NOMO-1 treated with DMSO at 0.1 percent for 48 hours (cell line): ENCODE results near the gene PDE6G.

Experiments
- DNase-seq: peaks from one replicate; lab custom pipeline; 2025; ENCODE audit not compliant: unreplicated experiment; lab: John Stamatoyannopoulos, UW

The PDE6G gene

DNA sequence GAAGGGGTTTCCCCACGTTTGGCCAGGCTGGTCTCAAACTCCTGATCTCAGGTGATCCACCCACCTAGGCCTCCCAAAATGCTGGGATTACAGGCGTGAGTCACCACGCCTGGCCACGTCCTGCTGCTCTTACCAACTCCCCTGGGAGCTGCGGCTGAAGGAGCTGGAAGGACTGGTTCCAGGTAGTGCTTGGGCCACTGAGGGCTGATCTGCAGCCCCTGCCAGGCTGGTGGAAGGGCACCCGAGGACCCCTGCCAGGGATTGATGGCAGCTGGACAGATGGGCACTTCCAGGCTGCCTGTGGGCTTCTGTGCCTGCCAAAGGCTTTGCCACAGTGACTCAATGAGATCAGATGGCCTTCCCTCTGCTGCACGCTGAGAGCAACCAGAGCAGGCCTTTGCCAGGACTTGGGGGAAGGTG is 7.7 kb upstream of the PDE6G start:
- no peak for DNase-seq

DNA sequence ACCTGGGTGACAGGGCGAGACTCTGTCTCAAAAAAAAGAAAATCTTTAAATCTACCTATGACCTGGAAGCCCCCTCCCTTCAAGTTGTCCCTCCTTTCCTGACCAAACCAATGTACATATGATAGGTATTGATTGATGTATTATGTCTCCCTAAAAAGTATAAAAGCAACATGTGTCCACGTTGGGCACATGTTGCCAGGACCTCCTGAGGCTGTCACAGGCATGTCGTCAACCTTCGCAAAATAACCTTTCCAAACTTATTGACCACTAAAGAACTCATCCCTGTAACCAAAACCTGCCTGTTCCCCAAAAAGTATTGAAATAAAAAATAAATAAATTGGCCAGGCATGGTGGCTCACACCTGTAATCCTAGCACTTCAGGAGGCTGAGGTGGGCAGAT is 5.7 kb upstream of the PDE6G start:
- no peak for DNase-seq

DNA sequence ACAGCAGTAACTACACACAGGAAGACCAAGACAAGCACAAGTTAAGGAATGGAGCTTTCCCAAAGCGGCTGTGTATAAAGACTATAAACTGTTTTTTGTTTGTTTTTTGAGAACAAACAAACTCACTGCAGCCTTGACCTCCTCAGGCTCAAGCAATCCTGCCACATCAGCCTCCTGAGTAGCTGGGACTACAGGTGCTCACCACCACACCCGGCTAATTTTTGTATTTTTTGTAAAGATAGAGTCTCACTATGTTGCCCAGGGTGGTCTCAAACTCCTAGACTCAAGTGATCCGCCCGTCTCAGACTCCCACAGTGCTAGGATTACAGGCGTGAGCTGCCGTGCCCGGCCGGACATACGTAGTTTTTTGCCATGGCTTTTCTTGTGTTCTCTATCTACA is 4.1 kb upstream of the PDE6G start:
- DNase-seq, result no peak

DNA sequence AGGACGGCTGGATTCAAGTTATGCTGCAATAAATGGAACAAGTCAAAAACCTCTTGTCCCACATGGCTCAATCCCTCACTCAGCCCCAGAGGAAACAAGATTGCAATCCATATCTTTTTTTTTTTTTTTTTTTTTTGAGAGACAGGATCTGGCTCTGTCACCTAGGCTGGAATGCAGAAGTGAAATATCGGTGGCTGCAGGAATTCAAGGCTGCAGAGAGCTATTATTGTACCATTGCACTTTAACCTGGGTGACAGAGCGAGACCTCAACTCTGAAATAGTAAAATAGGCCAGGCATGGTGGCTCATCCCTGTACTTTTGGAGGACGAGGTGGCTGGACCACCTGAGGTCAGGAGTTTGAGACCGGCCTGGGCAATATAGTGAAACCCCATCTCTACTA is 2.7 kb upstream of the PDE6G start:
- no peak for DNase-seq

DNA sequence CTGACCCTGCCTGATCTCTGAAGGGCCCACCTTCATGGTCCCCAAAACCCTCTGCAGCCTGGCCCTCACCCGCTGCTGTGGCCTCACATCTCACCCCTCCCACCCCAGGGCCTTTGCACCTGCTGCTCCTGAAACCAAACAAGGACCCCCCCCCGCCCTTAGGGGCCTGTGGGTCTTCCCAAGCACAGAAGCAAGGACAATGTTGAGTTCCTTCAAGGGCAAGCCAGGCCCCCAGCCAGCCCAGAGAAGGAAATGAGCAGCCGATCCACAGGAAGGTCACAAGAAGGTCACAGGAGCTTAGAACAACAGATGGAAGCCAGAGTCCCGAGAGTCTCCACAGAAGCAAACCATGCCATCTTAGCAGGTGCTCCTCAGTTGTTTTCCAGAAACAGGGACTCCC is 493 bp upstream of the PDE6G start:
- no peak for DNase-seq

DNA sequence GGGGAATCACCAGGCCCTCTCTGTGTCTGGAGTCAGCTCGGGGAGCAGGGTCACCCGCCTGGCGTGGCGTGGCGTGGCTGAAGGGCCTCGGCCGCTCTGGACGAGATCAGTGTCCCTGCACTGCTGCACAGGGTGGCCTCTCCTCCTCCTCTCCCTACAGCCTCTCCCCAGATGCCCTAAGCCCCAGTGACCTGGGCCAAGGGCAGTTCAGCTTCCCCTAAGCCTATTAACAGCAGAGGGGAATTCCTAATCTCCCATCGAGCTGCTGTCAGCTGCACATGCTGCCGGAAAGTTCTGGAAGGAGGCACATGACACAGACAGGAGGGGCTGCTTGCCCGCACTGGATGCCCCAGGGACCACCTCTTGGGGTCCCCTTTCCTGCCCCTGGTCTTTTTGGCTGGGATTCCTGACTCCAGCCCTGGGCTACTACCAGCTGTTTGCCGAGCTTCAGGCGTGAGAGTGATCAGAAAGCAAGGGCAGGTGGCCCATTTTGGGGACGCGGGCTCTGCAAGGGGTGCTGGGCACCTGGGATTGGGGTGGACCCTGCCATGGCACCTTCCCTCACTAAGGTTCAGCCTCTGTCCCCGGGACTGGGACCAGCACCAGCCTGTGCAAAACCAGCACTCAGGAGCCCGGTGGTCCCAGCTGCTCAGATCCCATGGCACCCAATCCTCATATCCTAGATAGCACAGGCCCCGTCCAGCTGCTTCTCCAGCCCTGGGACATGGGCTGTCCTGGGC is 794 bp downstream of the PDE6G start:
- DNase-seq, result no peak

DNA sequence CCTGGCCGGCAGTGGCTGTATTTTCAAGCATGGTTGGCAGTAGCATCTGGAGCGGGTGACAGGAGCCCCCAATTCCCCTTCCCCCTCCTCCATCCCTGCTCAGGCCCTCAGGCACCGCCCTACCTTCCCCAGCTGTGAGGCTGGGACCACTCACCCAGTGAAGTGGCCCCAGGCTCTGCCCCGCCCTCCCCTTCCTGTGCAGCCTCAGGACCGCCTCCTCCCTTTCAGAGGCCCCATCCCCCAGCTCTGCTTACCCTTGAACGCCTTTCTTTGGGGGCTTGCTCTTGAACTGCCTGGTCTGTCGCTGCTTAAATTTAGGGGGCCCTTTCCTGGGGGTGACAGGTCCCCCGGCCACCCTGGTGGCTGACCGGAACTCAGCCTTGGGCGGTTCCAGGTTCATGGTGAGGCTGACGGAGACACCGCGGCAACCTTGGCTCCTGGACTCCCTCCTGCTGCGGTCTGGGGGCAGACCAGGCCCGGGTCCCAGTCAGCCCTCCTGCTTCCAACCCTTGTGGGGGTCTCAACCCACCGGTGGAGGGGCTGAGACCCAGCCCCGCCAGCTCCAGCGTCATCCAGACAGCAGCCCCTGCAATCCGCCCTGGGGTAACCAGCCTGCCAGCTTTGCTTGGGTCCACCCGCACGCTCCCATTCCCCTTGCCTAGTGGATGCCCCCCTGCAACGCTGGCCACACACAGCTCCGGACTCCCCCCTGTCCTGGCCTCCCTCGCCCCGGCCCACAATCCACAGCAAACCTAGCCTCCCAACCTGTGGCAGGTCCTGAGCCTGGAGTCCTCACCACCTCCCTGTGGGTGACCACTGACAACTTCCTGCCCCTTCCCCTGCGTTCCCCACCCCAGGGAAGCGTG is 3.2 kb downstream of the PDE6G start:
- DNase-seq, result no peak

DNA sequence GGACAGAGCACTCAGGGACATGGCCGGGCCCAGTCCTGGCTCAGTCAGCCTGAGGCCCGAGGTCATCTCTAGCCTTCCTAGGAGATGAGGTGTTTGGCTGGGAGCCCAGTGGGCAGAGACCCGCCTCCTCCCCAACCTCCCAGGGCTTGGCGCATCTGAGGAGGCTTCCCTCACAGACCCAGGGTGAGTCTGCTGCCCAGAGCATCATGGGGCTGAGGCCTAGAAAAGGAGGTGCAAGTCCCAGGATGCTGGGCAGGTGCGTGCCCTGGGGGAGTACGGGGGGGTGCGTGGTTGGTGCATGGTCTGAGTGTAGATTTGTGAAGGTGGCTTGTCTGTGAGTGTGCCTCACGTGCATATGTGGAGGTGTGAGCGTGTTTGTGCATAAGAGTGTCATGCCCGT is 4.7 kb downstream of the PDE6G start:
- no peak for DNase-seq

DNA sequence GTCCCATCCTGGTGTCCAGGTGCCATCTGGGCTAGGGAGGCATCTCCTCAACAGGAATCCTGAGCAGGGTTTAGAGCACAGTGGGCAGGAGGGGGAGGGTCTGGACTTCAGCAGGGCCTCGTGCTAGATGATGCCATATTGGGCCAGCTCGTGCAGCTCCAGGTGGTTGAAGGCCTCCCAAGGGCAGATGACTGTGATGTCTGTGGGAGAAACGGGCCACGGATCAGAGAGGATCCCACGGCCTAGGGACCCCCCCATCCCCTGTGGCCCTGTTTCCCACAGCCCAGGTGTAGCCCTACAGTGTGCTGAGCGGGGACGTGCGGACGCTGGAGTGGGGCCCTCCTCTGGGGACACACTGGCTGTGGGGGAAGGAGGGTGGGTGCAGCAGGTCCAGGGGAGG is 5.4 kb downstream of the PDE6G start:
- no peak for DNase-seq

DNA sequence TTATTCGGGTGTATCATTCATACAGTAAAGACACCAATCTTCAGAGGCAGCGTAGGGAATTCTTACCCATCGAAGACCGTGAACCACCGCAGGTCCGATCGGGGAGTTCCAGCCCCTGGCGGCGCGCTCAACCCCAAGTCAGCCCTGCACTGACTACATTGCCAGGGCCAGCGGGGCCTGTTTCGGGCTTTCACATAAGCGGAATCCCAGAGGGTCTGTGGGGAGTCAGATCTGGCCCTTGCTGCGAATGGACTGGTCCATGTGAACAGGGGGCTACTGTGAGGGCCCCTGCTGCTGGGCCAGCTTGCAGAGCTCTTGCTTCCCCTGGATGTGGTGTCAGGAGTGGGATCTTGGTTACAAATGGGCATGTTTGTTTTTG is 7.6 kb downstream of the PDE6G start:
- DNase-seq, result no peak

DNA sequence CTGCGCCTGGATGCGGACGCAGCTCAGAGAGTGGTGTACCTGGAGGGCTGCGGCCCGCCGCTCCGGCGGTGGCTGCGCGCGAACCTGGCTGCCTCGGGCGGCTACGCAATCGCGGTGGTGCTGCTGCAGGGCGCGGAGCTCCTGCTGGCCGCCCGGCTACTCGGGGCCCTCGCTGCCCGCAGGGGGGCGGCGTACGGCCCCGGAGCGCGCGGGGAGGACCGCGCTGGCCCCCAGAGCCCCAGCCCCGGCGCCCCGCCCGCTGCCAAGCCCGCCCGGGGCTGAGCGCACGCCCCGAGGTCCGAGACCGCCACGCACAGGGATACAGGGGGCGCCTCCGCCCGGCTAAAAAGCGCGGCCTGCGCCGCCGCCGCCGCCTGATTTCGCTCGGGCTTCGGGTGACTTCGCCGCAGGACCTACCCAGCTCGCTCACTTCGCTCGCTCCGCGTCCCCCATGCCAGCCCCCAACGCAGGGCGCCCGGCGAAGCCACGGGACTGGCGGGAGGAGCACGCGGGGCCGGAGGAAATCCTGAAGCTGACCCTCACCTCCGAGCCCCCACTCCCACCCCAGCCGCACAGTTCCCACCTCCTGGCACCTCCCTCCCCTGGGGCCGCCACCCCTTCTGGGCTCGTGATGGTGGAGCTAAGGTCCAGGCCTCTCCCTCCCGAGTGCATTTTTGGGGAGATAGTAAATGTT is 8.2 kb downstream of the PDE6G start:
- DNase-seq, result no peak

DNA sequence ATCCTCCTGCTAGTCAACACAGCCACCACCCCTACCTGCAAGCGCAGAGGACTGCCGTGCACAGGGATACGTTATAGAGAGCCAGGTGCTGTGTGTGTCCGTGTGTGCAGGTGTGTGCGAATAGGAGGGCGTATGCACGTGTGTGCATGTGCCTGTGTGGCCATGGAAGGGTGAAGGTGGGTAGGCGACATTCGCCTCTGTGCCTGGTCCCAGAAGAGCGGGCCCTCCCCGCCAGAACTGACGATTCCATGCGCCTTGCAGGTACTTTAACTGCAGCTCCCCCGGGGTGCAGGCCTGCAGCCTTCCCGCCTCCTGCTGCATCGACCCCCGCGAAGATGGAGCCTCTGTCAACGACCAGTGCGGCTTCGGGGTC is 8.7 kb downstream of the PDE6G start:
- no peak for DNase-seq

DNA sequence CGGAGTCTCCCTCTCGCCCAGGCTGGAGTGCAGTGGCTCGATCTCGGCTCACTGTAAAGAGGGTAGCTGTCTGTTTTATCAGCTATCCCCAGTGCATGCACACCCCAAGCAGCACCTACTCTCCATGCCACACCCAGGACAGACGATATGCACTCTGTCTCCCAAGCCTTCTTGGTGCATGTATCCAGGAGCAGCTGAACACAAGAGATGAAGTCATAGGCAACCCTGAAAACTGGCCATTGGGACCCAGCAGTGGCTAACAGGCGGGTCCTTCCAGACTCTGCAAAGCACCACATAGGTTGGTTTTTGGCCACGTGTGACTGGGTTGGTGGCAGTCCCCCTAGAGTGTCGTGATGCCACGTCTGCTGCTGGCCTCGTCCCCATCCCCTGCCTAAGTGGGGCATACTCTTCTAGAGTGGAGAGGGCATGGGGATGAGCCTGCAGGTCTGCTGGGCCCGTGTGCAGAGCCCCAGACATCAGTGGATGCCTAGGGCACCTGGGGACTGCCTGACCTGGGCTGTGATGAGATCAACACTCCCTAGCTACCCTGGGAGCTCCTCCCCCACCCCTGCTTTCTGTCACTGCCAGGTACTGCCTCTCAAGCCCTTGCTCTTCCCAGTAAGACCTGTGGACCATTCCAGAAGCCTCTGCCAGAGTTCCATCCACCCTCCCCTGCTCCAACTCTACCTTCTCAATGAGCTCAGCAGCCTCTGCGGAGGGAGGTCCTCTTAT is 9.3 kb downstream of the PDE6G start:
- no peak for DNase-seq

DNA sequence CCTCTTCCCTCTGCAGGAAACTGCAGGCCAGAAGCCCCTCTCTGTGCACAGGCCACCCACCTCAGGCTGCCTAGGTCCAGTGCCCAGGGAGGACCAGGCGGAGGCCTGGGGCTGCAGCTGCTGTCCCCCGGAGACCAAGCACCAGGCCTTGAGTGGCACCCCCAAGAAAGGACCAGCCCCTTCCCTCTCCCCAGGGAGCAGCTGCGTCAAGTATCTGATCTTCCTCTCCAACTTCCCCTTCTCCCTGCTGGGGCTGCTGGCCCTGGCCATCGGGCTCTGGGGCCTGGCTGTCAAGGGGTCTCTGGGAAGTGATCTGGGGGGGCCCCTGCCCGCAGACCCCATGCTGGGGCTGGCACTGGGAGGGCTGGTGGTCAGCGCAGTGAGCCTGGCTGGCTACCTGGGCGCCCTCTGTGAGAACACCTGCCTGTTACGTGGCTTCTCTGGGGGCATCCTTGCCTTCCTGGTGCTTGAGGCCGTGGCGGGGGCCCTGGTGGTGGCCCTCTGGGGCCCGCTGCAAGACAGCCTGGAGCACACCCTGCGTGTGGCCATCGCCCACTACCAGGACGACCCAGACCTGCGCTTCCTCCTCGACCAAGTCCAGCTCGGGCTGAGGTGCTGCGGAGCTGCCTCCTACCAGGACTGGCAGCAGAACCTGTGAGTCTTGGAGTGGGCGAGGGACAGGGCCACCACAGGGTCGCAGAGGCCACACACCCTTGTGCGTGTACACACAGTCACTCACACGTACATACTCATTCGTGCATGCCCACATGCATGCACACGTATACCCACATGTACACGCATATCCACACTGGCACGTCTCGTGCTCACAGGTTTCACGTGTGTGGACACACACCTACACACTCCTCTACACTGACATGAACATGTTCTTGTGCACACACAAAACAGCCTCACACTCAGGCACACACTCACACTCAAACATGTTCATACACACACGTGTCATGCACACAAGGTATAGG is 11.1 kb downstream of the PDE6G start:
- no peak for DNase-seq

DNA sequence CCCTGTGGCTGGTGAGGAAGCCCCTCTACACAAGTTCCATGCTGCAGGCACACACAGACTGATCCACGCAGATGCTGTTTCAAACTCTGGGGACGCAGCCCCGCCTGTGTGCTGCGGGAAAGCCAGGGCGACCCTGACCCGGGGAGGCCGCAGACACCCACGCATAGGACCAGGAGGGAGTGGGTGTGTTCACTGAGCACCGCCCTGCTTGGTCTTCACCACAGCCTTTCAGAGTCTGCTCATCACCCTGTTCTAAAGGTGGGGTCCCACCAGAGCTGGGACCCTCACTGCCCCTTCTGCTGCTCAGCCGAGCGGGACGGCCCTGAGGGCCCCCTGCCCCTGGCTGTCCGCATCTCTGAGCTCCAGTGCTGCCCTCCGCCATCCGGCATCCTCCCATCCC is 11.8 kb downstream of the PDE6G start:
- no peak for DNase-seq

DNA sequence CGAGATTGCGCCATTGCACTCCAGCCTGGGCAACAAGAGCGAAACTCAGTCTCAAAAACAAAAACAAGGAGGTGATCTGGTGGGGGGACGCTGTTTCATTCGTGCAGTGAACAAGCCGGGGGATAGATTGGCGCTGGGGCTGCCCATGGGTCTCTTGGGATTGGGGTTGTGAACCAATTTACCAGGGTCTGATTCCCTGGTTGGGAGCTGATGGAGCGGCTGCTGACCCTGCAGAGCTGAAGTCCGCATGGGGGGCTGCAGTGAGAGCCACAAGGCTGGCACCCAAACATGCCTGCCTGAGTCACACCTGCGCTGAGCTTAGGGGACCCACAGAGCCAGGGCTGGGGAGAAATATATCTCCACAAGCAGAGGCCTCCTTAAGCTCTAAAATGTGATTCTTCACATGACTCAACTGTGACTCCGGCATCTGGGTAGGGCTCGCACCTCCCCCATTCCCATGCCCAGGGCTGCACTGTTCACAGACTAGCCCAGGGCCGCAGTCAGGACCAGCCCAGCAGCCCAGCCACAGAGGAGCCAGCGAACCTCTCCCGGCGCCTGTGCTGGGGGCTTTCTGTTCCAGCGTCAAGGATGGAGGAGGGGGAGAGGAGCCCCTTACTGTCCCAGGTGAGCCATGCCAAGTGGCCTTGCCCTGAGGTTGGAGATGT is 14.4 kb downstream of the PDE6G start:
- DNase-seq, result no peak

DNA sequence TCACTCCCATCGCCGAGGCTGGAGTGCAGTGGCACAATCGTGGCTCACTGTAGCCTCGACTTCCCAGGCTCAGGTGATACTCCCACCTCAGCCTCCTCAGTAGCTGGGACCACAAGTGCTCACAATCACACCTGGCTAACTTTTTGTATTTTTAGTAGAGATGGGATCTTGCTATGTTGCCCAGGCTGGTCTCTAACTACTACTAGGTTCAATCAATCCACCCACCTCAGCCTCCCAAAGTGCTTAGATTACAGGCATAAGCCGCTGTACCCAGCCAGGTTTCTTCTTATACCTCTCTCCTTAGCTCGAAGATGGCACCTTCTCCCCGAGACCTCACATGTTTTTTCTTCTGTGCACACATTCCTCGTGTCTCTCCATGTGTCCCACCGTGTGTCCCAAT is 16.3 kb downstream of the PDE6G start:
- DNase-seq, result no peak

DNA sequence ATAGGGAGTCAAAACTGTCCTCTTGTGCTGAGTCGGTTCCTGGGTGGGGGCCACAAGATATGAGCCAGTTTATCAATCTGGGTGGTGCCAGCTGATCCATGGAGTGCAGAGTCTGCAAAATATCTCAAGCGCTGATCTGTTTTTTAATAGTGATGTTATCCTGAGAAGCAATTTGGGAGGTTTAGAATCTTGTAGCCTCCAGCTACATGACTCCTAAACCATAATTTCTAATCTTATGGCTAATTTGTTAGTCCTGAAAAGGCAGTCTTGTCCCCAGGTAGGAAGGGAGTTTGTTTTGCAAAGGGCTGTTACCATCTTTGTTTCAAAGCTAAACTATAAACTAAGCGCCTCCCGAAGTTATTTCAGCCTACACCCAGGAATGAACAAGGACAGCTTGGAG is 17.7 kb downstream of the PDE6G start:
- DNase-seq, result no peak

DNA sequence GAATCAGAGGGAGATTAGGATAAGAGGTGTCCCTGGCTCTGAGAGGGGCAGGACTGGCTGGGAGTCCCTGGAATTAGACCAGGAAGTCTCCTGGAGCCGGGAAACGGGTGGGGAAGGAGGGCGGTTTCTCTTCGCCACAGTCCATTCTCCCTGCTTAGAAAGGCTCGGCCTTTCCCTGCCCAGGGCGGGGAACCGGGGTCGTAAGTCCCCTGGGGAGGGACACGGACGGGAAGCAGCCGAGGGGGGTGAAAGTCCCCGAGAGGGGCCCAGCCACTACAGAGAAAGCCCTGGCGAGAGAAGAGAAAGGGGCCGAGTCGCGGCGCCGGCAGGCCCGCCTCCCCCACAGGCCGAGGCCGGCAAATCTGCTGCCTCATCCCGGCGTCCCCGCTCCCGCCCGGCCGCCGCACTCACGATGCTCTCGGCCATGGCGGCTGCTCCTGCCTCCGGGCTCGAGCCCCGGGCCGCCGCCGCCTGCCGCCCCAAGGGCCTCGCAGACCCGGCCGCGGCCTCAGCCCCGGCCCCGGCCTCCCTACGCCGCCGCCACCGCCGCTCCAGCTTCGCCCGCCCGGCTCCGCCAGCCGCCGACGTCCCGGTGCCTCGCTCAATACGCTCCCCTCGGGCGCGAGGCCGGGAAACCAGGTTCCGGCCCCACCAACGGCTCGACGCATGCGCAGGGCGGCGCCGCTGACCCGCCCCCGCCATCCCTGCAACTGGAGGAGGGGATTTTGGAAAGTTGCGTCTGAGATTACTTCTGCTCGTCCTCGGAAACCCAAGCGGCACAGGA is 19.6 kb downstream of the PDE6G start, which contains the start of the genes NPLOC4 and TSPAN10:
Gene NPLOC4, minus strand, starts transcription at position 608 of the 784 bp plus-strand sequence. Its CDS starts 182 bp downstream, at position 426.
Gene TSPAN10, plus strand, starts transcription at position 692 of the 784 bp plus-strand sequence. CDS start 5,217 bp downstream, outside the sequence.
- DNase-seq, result peak; percentile 57
